ENCODE measurements around the gene RNASET2. TPM values are rescaled to one million over a fixed set of nuclear protein-coding genes. Genes with fewer than 3 reads are reported as not detected.

RNASET2 gene
- total RNA-seq, 1 donor from 2014 or later: 51.9 TPM

- DNase-seq (ENCODE audit: low spot score in 2 of 2): no peak
- Histone ChIP-seq H3K9me3 (no peaks in the 10 kb centered on the region), H3K4me3 (no peak overlapping the region), H3K27me3 (no peaks in the 10 kb centered on the region), H3K4me1 (no peaks in the 10 kb centered on the region), H3K36me3 (no peaks in the 10 kb centered on the region), H3K27ac (no peak overlapping the region)
- intact Hi-C loops (cut with DNase I): no loop called here
- TF ChIP-seq CTCF (IDR thresholded peaks at IDR 0.05): no peak
Observed at GRCh38 chr6:166903027-166903426, 53.3 kb downstream of the RNASET2 start.

GRCh38 chr6:166902211-166902755 is 54.1 kb downstream of the RNASET2 start:
- no peak for DNase-seq (ENCODE audit: low spot score in 2 of 2)
- TF ChIP-seq CTCF (IDR thresholded peaks at IDR 0.05): no peak
- Histone ChIP-seq H3K36me3 (no peaks in the 10 kb centered on the region), H3K4me3 (no peak overlapping the region), H3K27me3 (no peaks in the 10 kb centered on the region), H3K9me3 (no peaks in the 10 kb centered on the region), H3K27ac (no peak overlapping the region), H3K4me1 (no peaks in the 10 kb centered on the region)
- intact Hi-C loops (cut with DNase I): no loop called here

GRCh38 chr6:166901626-166902025 is 54.7 kb downstream of the RNASET2 start:
- Histone ChIP-seq H3K27ac (no peak overlapping the region), H3K9me3 (no peaks in the 10 kb centered on the region), H3K4me3 (no peak overlapping the region), H3K4me1 (no peaks in the 10 kb centered on the region), H3K36me3 (no peaks in the 10 kb centered on the region), H3K27me3 (no peaks in the 10 kb centered on the region)
- DNase-seq (ENCODE audit: low spot score in 2 of 2): no peak
- TF ChIP-seq CTCF (IDR thresholded peaks at IDR 0.05): no peak
- intact Hi-C loops (cut with DNase I): no loop called here

GRCh38 chr6:166900956-166901607 is 55.3 kb downstream of the RNASET2 start:
- Histone ChIP-seq H3K4me1 (no peaks in the 10 kb centered on the region), H3K27me3 (no peaks in the 10 kb centered on the region), H3K9me3 (no peaks in the 10 kb centered on the region), H3K27ac (no peak overlapping the region), H3K36me3 (no peaks in the 10 kb centered on the region), H3K4me3 (no peak overlapping the region)
- TF ChIP-seq CTCF (IDR thresholded peaks at IDR 0.05): no peak
- intact Hi-C loops (cut with DNase I): no loop called here
- DNase-seq (ENCODE audit: low spot score in 2 of 2): no peak

GRCh38 chr6:166900130-166900708 is 56.1 kb downstream of the RNASET2 start:
- no peak overlapping the region for H3K4me3 ChIP-seq
- H3K36me3 ChIP-seq: no peaks in the 10 kb centered on the region
- H3K4me1 ChIP-seq: no peaks in the 10 kb centered on the region
- no peak overlapping the region for H3K27ac ChIP-seq
- TF ChIP-seq CTCF (IDR thresholded peaks at IDR 0.05): no peak
- no peaks in the 10 kb centered on the region for H3K27me3 ChIP-seq
- no peak for DNase-seq (ENCODE audit: low spot score in 2 of 2)
- intact Hi-C loops (cut with DNase I): no loop called here
- no peaks in the 10 kb centered on the region for H3K9me3 ChIP-seq
